Measurements from ENCODE around the gene STX5.
"Not testable (repeated sequence)": the region's sequence is repeated elsewhere in the genome, so short reads cannot be mapped to it uniquely, and the experiment has no call there.

The STX5 gene

DNA sequence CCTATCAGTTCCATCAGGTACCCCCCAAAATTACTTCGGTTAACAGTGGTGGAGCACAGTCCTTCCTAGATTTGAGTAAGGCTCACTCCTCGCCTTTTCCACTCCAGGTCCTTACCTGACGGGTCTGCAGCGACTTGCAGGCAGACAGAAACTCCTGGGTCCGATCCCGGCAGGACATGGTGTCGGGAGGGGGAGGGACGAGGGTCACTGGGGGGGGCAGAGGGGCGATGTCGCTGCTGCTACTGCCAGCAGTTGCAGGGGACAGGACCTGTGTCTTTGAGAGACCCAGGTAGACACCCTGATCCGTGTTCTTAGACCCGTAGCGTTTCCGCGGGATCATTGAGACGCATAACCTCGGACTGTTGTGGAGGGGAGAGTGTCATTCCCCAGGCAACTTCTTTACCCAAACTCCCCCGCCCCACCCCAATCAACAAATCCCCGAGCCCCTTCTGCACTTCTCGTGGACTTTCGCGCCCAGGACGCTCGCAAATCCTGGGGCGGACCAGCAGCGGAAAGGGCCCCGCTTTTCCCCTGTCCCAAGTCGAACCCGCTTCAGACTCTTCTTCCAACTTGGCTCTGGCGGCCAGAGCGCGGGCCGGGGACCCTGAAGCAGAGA lies 839 bp downstream of the STX5 start:
- no peak for DNase-seq (ENCODE audit: low read depth in 2 of 2)

DNA sequence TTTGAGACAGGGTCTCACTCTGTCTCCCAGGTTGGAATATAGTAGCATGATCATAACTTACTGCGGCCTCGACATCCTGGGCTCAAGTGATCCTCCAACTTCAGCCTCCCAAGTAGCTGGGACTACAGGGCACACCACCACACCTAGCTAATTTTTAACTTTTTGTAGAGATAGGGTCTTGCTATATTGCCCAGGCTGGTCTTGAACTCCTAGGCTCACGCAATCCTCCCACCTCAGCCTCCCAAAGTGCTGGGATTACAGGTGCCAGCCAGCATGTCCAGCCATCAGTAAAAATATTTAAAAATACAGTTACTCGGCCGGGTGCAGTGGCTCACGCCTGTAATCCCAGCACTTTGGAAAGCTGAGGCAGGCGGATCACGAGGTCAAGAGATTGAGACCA lies 3.7 kb downstream of the STX5 start:
- DNase-seq (ENCODE audit: low read depth in 2 of 2) = not testable (repeated sequence)

DNA sequence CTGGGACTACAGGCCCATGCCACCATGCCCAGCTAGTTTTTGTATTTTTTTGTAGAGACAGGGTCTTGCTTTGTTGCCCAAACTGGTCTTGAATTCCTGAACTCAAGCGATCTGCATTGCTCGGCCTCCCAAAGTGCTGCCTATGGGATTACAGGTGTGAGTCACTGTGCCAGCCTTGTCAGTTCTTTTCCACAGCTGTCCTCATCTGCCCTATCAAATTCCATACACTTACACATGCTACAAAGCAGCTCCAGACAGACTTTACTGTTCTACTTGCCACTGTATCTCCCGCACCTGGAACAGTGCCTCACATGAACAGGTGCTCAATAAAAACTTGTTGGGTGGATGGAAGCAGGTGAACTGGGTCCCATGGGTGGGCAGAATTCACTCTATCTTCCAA lies 8.2 kb downstream of the STX5 start:
- DNase-seq (ENCODE audit: low read depth in 2 of 2) = no peak

DNA sequence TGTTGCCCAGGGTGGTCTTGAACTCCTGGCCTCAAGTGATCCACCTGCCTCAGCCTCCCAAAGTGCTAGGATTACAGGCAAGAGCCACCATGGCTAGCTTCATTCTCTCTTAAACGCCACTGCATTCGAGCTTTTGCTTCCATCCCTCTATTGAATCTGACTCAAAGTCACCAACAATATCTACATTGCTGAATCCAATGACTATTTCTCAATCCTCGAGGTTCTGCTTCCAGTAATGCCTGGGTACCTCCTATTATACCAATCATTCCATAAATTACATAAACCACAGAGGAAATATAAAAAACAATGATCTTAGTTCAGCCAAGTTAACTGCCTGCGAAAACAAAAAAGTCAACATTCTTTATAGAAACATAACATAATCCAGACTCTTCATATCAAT lies 14.7 kb downstream of the STX5 start:
- DNase-seq (ENCODE audit: low read depth in 2 of 2) = no peak

DNA sequence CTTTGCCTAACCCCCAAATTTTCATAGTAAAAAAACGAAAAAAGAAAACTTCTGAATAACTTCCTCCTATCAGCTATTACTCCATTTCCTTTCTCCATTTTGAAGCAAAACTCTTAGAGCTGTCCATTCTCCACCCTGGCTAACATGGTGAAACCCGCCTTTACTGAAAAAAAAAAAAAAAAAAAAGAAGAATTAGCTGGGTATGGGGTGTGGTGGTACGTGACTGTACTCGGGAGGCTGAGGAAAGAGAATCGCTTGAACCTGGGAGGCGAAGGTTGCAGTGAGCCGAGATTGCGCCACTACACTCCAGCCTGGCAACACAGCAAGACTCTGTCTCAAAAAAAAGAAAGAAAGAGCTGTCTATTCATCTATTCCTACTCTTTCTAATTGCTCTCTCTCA lies 15.3 kb downstream of the STX5 start:
- no peak for DNase-seq (ENCODE audit: low read depth in 2 of 2)

DNA sequence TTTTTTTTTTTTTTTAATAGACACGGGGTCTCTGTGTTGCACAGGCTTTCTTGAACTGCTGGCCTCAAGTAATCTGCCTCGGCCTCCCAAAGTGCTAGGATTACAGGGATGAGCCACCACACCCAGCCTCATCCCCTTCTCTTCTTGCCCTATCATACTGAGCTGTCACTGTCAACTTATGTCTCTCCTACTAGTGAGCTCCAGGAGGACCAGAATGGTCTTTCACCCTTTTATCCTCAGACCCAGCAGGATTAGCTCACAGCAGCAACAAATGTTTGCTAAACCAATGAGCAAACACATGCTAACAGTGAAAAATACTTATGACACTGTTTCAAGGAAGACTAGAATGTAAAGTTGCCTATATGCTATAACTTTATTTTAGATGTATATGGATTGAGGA lies 20.2 kb downstream of the STX5 start:
- DNase-seq (ENCODE audit: low read depth in 2 of 2) = no peak

DNA sequence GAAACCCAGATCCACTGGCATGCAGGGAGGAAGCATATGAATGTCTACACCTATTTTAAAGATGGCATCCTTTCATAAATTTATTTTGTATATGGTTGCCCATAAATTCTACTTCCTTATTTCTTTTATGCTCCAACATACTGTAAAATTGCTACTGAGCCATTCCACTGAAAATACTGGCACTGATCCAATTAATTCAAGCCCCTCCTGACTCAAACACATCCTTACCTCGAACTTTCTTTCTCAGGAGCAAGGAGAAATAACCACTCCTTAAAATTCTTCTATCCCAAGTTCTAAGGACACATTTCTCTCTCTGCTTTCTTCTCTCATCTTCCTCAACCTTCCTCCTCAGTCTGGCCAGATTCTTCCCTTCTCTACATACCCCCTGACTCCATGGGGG lies 21.1 kb downstream of the STX5 start:
- no peak for DNase-seq (ENCODE audit: low read depth in 2 of 2)

DNA sequence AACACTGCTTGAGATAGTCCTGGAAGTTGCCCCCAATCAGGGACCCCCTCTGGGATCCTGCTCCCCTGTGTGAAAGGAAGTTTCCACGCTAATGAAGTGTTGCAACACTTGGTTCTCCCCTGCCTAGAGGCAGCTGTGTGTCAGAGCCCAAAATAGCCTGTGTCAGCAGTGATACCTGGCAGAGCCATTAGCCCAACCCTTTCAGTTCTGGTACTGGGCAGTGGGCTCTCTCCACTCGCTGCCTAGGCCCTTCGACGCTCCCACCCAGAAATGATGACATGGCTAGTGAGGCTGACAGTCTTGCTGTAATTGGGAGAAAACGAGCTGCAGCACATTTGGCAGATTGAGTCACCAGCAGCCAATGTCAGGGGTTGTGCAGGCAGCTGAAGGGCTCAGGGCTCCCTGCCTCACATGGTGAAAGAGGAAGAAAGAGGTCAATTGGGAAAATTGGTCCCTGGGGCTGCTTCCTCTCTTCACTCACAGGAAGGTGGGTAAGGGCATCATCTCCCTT lies 25.2 kb downstream of the STX5 start:
- no peak for DNase-seq (ENCODE audit: low read depth in 2 of 2)

DNA sequence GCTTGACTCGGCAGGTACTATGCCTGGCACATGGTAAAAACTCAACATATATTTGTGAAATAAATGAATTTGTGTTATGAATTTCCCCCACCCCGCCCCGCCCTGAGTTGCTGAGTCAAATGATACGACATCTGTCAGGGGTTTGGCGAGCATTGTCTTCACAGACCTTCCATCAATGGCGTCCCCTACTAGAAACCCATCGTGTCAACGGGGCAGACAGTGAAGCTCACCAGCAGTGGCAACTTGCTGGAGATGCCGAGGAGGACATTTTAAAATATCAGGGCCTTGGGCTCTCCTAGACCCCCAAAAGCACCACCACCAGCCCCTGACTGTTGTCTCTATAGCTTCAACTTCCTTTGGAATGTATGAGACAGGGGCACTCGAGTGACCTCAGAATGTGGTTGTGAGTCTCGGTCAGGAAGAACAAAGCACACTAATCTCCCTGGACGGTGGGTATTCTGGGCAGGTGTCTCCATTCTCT lies 25.9 kb downstream of the STX5 start:
- no peak for DNase-seq (ENCODE audit: low read depth in 2 of 2)

DNA sequence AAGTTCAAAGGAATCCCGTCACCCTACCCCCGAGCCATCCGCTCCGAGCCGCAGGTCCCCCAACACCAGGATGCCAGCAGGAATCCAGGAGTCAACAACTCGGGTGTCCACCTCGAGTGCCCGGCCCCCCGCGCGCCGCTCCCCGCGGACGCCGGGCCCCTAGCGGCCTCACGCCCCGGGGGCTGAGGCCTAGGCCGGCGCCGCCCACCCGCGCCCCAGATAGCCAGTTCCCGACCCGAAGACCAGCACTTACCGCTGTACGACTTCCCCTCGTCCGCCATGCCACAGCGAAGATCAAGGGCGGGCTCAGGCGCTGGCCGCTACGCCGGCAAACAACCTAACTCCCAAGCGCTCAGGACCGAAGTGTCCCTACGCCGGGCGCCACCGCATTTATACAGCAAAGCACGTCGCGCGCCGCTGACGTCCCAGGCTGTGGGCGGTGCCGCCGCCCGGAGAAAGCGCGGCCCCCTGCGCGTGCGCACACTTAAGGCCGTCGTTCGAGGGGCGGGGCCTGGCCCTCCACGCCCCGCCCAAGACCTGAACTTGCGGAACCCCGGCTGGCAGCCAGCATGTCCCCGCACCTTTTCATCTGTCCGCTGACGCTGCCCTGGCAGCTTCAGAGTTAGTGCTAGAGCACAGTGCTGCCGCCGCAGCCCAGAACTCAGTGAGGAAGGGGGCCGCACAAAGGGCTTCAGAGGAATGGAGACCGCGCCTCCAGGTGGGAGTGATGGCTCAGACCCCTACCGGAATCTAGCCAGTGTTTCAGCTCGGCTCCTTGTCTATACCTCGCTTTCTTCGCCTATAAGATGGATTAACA lies 26.6 kb downstream of the STX5 start, which contains the start of gene NXF1:
NXF1 (minus strand) TSS at position 365 of the 817 bp plus-strand sequence; CDS start at position 281, 84 bp downstream.
- DNase-seq (ENCODE audit: low read depth in 2 of 2) = peak; percentile 90 to 95

DNA sequence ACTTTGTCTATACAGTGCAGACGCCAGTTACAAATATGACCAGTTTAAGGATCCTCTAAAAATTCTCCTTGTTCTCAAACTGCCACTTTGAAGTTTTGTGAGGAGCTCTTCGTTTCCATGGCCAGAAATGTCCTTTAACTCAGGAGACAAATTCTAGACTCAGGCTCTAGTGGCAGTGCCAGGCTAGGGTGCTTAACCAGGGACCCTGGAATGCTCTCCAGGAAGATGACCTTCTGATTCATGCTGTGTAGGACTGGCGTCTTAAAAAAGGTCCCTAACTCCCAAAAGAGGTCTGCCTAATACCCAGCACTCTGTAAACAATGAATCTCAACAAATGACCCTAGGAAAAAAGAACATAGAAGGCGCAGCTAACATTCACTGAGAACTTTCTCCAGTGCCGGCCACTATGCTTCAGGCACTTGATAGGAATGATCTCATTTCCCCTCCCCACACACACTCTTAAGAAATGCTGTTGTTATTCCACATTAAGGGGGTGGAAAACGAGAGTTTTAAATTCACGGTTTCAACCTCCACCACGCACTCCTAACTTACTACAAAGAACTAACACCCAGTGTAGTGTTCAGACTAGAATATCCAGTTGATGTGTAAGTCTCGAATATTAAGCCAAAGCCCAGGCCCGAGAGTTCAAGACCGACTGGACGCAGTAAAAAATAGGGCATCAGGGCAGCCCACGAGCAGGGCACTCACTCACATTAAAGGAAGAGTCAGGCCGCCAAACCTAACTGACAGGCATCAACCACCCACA lies 27.4 kb downstream of the STX5 start:
- no peak for DNase-seq (ENCODE audit: low read depth in 2 of 2)

DNA sequence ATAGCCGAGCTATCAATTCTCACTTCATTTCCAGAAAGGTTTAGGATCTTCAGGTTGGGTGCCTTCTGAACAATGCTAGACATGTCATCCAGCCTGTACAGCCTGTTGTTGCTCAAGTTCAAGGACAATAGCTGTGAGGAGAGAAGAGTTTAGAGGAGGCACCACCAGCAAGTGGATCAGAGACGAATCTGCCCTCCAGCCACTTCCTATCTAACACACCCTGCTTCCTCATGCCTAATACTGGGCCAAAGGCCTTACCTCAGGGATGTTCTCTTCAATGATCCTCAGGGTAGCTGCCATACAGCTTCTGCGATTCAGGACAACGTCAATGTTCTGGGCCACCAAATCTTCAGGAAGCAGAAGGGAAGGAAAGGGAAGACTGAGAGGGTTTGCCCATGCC lies 30.8 kb downstream of the STX5 start:
- DNase-seq (ENCODE audit: low read depth in 2 of 2) = no peak

DNA sequence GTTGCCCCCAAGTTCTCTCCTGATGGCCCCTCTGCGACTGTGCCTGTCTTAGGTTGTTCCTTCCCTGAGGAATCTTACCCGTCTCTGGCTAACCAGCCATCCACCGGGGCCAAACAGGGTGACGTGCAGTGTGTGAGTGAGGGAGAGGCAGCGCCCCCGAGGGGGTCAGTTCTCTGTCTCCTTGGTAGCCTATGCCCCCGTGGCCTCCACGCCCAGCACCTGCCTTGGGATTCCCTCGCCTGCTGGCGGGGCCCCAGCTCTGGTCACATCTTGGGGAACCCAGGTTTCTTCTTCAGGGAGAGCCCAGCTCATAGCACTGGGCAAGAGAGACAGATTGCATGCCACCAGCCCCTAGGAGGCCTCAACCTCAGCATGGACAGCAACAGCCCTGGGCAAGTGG lies 32.4 kb downstream of the STX5 start:
- no peak for DNase-seq (ENCODE audit: low read depth in 2 of 2)

DNA sequence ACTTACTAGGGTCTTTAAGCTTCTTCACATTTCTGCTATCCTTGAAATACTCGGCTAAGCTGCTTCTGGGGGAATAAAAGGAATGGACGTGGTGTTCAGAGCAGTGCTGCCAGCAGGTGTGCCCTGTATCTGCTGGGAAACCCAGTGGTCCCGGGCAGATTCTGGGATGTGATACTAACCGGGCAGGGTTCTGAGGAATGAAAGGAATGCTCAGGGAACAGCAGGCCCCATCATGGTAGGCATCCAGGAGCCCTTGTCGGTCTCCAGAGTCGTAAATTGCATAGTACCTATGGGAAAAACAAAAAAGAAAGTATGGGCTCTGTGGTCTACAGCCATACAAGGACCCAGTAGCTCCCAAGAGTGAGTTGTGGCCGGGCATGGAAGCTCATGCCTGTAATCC lies 35.6 kb downstream of the STX5 start:
- DNase-seq (ENCODE audit: low read depth in 2 of 2) = no peak

DNA sequence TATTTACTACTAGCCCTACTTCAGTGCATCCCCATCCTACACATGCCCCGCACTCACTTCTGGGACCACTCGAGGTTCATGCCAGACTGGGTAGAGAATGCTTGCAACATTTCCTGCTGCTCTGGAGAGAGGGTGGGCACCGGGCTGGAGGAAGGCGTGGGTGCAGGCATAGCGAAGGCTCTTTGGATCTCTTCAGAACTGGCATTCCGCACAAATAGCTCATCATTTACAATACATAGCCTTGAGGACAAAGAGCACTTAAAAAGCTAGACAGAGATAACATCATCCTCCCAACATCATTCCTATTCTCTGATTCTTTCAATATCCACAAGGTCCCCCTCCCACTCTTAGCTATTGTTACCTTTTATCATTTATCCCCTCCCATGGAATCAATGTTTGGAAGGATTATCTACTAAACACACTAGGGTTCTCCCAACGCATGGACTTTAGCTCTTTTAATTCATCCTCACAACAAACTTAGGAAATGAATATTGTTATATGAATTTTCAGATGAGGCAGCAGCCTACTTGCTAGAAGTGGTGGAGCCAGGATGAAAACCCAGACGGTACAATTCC lies 37.6 kb downstream of the STX5 start:
- no peak for DNase-seq (ENCODE audit: low read depth in 2 of 2)

DNA sequence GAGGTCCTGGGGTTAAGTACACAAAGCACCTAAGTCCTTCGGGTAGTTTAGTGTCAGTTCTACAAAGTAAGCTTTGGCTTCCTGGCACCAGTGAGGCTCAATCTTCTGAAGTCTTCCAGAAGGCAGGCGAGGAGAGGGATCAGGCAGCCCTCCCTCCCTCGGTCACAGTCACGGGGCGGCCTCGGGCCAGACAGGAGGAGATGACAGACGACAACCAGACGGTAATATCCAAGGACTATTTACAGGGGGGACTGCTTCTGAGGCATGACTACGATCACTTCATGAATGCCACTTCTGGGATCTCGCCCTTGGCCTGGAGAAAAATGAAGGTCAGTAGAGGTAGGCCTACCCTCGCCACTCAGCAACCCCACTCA lies 39.7 kb downstream of the STX5 start:
- DNase-seq (ENCODE audit: low read depth in 2 of 2) = no peak

DNA sequence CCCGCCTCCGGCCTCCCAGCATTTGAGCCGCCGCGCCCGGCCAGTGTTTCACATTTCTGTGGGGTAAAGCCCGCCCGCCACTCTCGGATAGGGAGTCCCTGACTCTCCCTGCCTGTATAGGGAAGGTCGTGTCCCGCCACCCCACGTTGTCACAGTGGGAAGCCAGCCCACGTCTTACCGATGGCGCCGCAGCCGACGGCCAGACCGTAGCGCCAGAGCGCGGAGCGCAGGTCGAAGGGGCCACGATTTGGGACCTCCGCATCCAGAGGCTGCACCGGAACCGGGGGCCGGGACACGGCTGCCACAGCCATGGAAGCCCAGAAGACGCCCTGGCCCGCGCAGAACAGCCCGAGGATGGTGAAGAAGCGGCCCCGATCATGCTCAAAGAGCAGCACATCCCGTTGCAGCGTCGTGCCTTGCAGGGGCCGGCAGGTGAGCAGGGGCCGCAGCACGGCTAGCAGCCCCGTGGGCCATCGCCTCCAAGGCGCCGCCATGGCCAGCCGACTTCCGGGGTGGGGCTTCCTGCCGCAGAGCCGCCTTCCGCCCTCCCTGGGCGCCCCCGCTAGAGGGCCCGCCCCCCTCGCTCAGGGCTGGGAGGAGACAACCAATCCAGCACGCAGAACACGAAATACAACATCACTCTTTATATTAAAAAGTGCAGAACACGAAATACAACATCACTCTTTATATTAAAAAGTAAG lies 40.2 kb downstream of the STX5 start, which contains the start of gene TMEM223:
TMEM223 (minus strand) TSS at position 506 of the 701 bp plus-strand sequence; CDS start at position 494, 12 bp downstream.
- DNase-seq (ENCODE audit: low read depth in 2 of 2) = peak; percentile 78 to 89

DNA sequence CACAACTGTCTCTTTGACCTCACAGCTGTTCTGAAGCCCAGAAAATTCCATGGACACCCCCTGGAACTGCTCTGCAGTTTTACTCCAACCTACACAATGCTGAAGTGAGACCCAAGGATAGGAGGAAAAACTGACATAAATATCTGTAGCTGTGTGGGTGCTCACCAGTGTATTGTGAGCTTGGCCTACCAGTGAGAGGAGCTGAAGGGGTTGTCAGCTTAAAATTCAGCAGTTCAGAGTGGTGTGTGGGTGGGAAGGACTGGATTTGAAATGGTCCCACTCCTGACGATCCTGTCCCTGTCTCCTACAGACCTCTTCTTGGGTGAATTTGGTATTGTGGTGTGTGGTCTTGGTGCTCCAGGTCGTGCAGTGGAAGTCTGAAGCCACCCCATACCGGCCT lies 42.3 kb downstream of the STX5 start:
- DNase-seq (ENCODE audit: low read depth in 2 of 2) = no peak

DNA sequence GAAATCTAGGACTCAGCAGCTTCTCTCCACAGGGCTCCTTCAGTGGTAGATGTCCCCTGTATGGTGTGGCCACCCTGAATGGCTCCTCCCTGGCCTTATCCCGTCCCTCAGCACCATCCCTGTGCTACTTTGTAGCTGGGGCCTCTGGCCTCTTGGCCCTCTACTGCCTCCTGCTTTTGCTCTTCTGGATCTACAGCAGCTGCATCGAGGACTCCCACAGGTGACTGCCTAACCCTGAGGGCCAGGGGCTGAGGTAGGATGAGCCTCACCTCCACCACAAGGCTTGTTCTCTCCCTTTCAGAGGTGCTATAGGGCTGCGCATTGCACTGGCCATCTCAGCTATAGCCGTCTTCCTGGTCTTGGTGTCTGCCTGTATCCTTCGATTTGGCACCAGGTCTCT lies 42.9 kb downstream of the STX5 start:
- no peak for DNase-seq (ENCODE audit: low read depth in 2 of 2)

DNA sequence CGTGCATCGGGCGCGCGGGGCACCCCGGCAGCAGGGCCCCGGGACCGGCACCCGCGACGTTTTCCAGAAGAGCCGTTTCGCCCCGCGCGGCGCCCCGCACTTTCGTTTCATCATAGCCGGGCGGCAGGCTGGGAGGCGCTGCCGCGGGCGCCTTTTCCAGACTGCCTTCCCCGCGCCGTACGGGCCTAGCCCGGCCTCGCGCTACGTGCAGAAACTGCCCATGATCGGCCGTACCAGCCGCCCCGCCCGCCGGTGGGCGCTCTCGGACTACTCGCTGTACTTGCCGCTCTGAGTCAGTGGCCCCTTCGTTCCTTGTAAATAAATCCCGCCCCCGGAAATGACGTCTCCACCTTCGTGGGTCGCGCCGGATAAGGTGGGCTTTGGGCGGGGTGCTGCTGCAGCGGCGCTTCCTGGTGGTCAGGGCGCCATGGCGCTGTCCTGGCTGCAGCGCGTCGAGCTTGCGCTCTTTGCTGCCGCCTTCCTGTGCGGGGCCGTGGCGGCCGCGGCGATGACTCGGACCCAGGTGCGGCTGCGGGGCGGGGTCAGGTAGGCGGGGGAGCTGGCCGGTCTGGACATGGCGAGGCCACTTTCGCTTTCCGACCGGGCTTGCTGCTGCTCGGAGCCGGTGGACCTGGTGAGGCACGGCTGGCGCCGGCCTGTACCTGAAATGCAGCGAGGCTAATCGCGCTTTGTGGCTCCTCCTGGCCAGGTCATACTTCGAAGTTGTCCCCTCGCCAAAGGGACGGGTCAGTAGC lies 44.7 kb downstream of the STX5 start, which contains the start of gene TMEM179B:
TMEM179B (plus strand) TSS at position 398 of the 755 bp plus-strand sequence; CDS start at position 428, 30 bp downstream.
- DNase-seq (ENCODE audit: low read depth in 2 of 2) = peak; percentile 97 to 98

Measured in stimulated activated CD4-positive, alpha-beta T cell treated with anti-CD3 and anti-CD28 coated beads, Interleukin-12 subunit alpha, Interleukin-12 subunit beta, amount 100 ng/mL, for 24 hours (primary cell).